D721Med (cell line): Measurements from ENCODE around the gene CLPSL2.
"Not testable (repeated sequence)": the region's sequence is repeated elsewhere in the genome, so short reads cannot be mapped to it uniquely, and the experiment has no call there.

ENCODE experiments used
- DNase-seq: peaks from one replicate; pipeline ENCODE4 v3.0.0; 2011; ENCODE audit warnings: low spot score; ENCODE audit not compliant: insufficient read length
- FAIRE-seq: peaks from 2 replicates; lab custom pipeline; 2011; peaks lifted over from hg19 to GRCh38; lab: Jason Lieb, UNC
- CTCF ChIP-seq: IDR thresholded peaks from 2 replicates; pipeline ENCODE4 v1.5.1; 2012; ENCODE audit warnings: mild to moderate bottlenecking, control low read depth; ENCODE audit not compliant: insufficient read depth; ENCODE audit errors: missing control alignments

Gene CLPSL2

GRCh38 chr6:35731414-35731735 lies 45.0 kb upstream of the CLPSL2 start:
- FAIRE-seq (no peak), DNase-seq (peak; percentile 93)
- no peak for TF ChIP-seq CTCF

- peak; percentile 82 for DNase-seq
- no peak for TF ChIP-seq CTCF
- no peak for FAIRE-seq
These were observed 44.5 kb upstream of the CLPSL2 start for GRCh38 chr6:35731736-35732532.

- DNase-seq: no peak
- no peak for TF ChIP-seq CTCF
- FAIRE-seq: no peak
These were observed 42.8 kb upstream of the CLPSL2 start for GRCh38 chr6:35733633-35734032.

DNA sequence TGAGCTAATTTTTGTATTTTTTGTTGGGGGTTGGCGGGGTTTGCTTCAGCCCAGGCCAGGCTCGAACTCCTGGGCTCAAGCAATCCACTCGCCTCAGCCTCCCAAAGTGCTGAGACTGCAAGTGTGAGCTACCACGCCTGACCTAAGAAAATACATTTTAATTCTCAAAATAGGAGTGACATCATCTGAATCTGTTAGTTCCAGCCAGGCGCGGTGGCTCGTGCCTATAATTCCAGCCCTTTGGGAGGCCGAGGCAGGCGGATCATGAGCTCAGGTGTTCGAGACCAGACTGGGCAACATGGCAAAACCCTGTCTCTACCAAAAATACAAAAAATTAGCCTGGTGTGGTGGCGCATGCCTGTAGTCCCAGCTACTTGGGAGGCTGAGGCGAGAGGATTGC lies 42.1 kb upstream of the CLPSL2 start:
- not testable (repeated sequence) for DNase-seq, FAIRE-seq

DNA sequence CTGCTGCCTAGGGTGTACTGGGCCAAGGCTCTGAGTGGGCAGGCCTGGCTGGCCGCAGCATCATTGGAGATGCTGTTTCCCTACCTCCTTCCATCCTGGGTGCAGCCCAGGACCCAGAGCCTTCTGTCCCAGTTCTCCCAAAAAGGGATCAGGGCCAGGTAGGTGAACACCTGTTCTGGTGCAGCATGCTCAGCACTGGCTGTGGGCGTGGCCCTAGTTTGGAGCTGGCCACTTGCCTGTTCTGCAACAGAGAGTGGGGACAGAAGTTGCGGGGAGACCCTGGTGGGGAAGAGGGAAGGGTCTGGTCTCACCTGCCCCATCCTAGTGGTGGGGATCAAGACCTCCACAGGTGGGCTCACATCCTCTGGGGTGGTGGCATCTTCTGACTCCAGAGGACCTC lies 40.9 kb upstream of the CLPSL2 start:
- no peak for TF ChIP-seq CTCF
- no peak for DNase-seq
- no peak for FAIRE-seq

DNA sequence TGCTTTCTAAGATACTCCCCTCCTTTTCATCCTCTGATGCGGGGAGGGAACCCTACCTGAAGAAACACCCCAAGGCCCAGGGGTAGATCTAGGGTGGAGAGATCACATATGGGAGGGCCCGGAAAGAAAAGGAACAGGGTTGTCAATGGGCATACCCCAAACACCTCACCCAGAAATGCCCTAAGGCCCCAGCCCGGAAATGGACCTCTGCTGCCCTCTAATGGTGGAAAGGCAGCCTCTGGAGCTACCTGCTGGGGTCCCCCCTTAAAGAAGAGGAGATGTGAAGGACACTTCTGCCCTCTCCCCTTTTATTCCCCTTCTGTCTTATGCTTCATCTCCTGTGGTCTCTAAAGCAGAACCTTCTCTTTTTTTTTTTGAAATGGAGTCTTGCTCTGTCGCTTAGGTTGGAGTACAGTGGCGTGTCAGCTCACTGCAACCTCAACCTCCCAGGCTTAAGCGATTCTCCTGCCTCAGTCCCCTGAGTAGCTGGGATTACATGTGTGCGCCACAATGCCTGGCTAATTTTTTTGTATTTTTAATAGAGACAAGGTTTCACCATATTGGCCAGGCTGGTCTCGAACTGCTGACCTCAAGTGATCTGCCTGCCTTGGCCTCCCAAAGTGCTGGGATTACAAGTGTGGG lies 40.0 kb upstream of the CLPSL2 start:
- peak; percentile 87 for TF ChIP-seq CTCF
- DNase-seq: peak; percentile 75
- no peak for FAIRE-seq

GRCh38 chr6:35736982-35737412 lies 39.4 kb upstream of the CLPSL2 start, which contains the start of gene ARMC12:
Gene ARMC12 (plus strand): TSS chr6:35737032. CDS start chr6:35737109, 77 bp downstream.
- DNase-seq (no peak), FAIRE-seq (no peak)
- TF ChIP-seq CTCF: no peak
